HG03108 (cell line): ENCODE measurements around the gene RAMAC.
"Not testable (repeated sequence)": the region's sequence is repeated elsewhere in the genome, so short reads cannot be mapped to it uniquely, and the experiment has no call there.

Experiments used
- ATAC-seq: cut with Tn5 transposase; IDR thresholded peaks from one replicate; pipeline ENCODE4 v1.9.1; 2021; ENCODE audit warnings: moderate library complexity; ENCODE audit not compliant: unreplicated experiment

Gene RAMAC

GRCh38 chr15:82985688-82986441 is at the start of gene RAMAC:
RAMAC (plus strand) TSS chr15:82986210; CDS start chr15:82989019, 2,809 bp downstream.
- ATAC-seq: peak; percentile 94

GRCh38 chr15:82936966-82937711 is 48.9 kb upstream of the RAMAC start:
- ATAC-seq: no peak

GRCh38 chr15:82937712-82938058 is 48.3 kb upstream of the RAMAC start:
- no peak for ATAC-seq

GRCh38 chr15:82939678-82940077 is 46.3 kb upstream of the RAMAC start:
- ATAC-seq: not testable (repeated sequence)

- ATAC-seq: no peak
These were observed 43.3 kb upstream of the RAMAC start for GRCh38 chr15:82942691-82943090.

- no peak for ATAC-seq
These were observed 42.8 kb upstream of the RAMAC start for GRCh38 chr15:82943176-82943575.

- ATAC-seq: no peak
These were observed 42.0 kb upstream of the RAMAC start for GRCh38 chr15:82944056-82944455.

- ATAC-seq: no peak
These were observed 41.2 kb upstream of the RAMAC start for GRCh38 chr15:82944821-82945220.

GRCh38 chr15:82945326-82945725 is 40.7 kb upstream of the RAMAC start:
- no peak for ATAC-seq

- ATAC-seq: no peak
These were observed 39.8 kb upstream of the RAMAC start for GRCh38 chr15:82946155-82946701.

- ATAC-seq: no peak
These were observed 35.7 kb upstream of the RAMAC start for GRCh38 chr15:82950295-82950694.

- ATAC-seq: peak; percentile 72
These were observed 35.2 kb upstream of the RAMAC start for GRCh38 chr15:82950746-82951370.

GRCh38 chr15:82951472-82952157 is 34.4 kb upstream of the RAMAC start:
- ATAC-seq: no peak

GRCh38 chr15:82952158-82953081 is 33.6 kb upstream of the RAMAC start, which contains the start of gene HOMER2:
HOMER2 (minus strand) TSS chr15:82952720; CDS start chr15:82952535, 185 bp downstream.
- no peak for ATAC-seq

- ATAC-seq: no peak
These were observed 27.4 kb upstream of the RAMAC start for GRCh38 chr15:82958638-82959037.

- ATAC-seq: no peak
These were observed 26.6 kb upstream of the RAMAC start for GRCh38 chr15:82959423-82959822.

- ATAC-seq: no peak
These were observed 25.2 kb upstream of the RAMAC start for GRCh38 chr15:82960766-82961165.

GRCh38 chr15:82963471-82964341 is 22.3 kb upstream of the RAMAC start:
- no peak for ATAC-seq

- no peak for ATAC-seq
These were observed 21.1 kb upstream of the RAMAC start for GRCh38 chr15:82964890-82965289.
